Activated CD8-positive, alpha-beta T cell treated with anti-CD3 and anti-CD28 coated beads for 36 hours (primary cell): ENCODE measurements around the gene MPDZ. TPM values are rescaled to one million over a fixed set of nuclear protein-coding genes. Genes with fewer than 3 reads are reported as not detected.
"Not testable (repeated sequence)": the region's sequence is repeated elsewhere in the genome, so short reads cannot be mapped to it uniquely, and the experiment has no call there.

Experiments used
- ATAC-seq: fragments of 200-7000 bp; cut with Tn5 transposase; one replicate; pipeline ENCODE4 v1.10.0; 2021; ENCODE audit warnings: mild to moderate bottlenecking, moderate library complexity
- CTCF ChIA-PET: fragments of 350-600 bp; sonication (Branson Sonifier 250); formaldehyde crosslinking; loops from one replicate; lab custom pipeline; 2021; ENCODE audit warnings: antibody characterized with exemption; lab: Charles Lee
- POLR2A ChIA-PET: fragments of 350-600 bp; sonication (Branson Sonifier 250); formaldehyde crosslinking; loops from one replicate; lab custom pipeline; 2021; ENCODE audit warnings: antibody characterized with exemption; lab: Charles Lee
- DNase-seq: peaks from one replicate; pipeline ENCODE4 v3.0.0-alpha.2; 2020
- H3K27ac Mint-ChIP-seq: one replicate; pipeline ENCODE4 v1.8.0; 2021; ENCODE audit warnings: mild to moderate bottlenecking, mixed read lengths
- H3K27me3 Mint-ChIP-seq: one replicate; pipeline ENCODE4 v1.8.0; 2021; ENCODE audit warnings: mixed read lengths
- H3K36me3 Mint-ChIP-seq: one replicate; pipeline ENCODE4 v1.8.0; 2021; ENCODE audit warnings: low read depth, mixed read lengths
- H3K4me1 Mint-ChIP-seq: one replicate; pipeline ENCODE4 v1.8.0; 2021; ENCODE audit warnings: low read depth, mixed read lengths
- H3K4me3 Mint-ChIP-seq: one replicate; pipeline ENCODE4 v1.8.0; 2021; ENCODE audit warnings: mild to moderate bottlenecking, moderate library complexity, mixed read lengths
- H3K9me3 Mint-ChIP-seq: one replicate; pipeline ENCODE4 v1.8.0; 2021; ENCODE audit warnings: mixed read lengths
- CTCF ChIP-seq: fragments of 200-600 bp; IDR thresholded peaks from one replicate; pipeline ENCODE4 v1.8.0; 2022; ENCODE audit warnings: antibody characterized with exemption, mild to moderate bottlenecking
- intact Hi-C: fragments of 100-400 bp; cut with micrococcal nuclease; formaldehyde crosslinking; loops from one replicate; pipeline ENCODE4 v1.10.0; 2022
- total RNA-seq, 2 experiments: library from RNA; stranded (reverse); gene quantifications; one replicate each; pipeline ENCODE4 v1.2.3, GENCODE V29; 2021

The MPDZ gene
- total RNA-seq, 2 experiments from 2014 or later: not detected

GRCh38 chr9:13228431-13228830 lies 51.1 kb downstream of the MPDZ start:
- Mint-ChIP-seq H3K27me3 (no peaks in the 10 kb centered on the region), H3K9me3 (peaks cover 7% of the 10 kb centered on the region), H3K4me1 (no peaks in the 10 kb centered on the region), H3K4me3 (no peak overlapping the region), H3K27ac (no peak overlapping the region), H3K36me3 (no peaks in the 10 kb centered on the region)
- CTCF ChIA-PET: no interaction called here
- intact Hi-C loops: no loop called here
- no peak for ATAC-seq
- no peak for DNase-seq
- POLR2A ChIA-PET: no interaction called here
- TF ChIP-seq CTCF: no peak

GRCh38 chr9:13224366-13224765 lies 55.1 kb downstream of the MPDZ start:
- Mint-ChIP-seq H3K27ac (no peak overlapping the region), H3K27me3 (no peaks in the 10 kb centered on the region), H3K9me3 (peaks cover 4% of the 10 kb centered on the region), H3K4me1 (no peaks in the 10 kb centered on the region), H3K4me3 (no peak overlapping the region), H3K36me3 (no peaks in the 10 kb centered on the region)
- no peak for ATAC-seq
- no peak for TF ChIP-seq CTCF
- POLR2A ChIA-PET: no interaction called here
- intact Hi-C loops: no loop called here
- CTCF ChIA-PET: no interaction called here
- no peak for DNase-seq

- CTCF ChIA-PET, ATAC-seq, POLR2A ChIA-PET, H3K9me3 Mint-ChIP-seq, H3K27ac Mint-ChIP-seq, DNase-seq, H3K4me3 Mint-ChIP-seq, H3K27me3 Mint-ChIP-seq, intact Hi-C loops, H3K36me3 Mint-ChIP-seq, H3K4me1 Mint-ChIP-seq: not testable (repeated sequence)
Observed at GRCh38 chr9:13222733-13223132, 56.8 kb downstream of the MPDZ start.

- DNase-seq (no peak), ATAC-seq (no peak)
- Mint-ChIP-seq H3K4me1 (no peaks in the 10 kb centered on the region), H3K27me3 (no peaks in the 10 kb centered on the region), H3K27ac (no peak overlapping the region), H3K4me3 (no peak overlapping the region), H3K36me3 (no peaks in the 10 kb centered on the region), H3K9me3 (peaks cover 2% of the 10 kb centered on the region)
- ChIA-PET CTCF (interaction anchor here (0.6 kb wide), 1 partner anchor 1141 kb away, joined by 3 read pairs; no protein-coding TSS in a partner anchor), POLR2A (no interaction called here)
- intact Hi-C loops: no loop called here
- no peak for TF ChIP-seq CTCF
Observed at GRCh38 chr9:13221741-13222140, 57.8 kb downstream of the MPDZ start.

GRCh38 chr9:13220837-13221236 lies 58.7 kb downstream of the MPDZ start:
- ChIA-PET POLR2A (no interaction called here), CTCF (no interaction called here)
- Mint-ChIP-seq H3K27me3 (no peaks in the 10 kb centered on the region), H3K4me1 (no peaks in the 10 kb centered on the region), H3K36me3 (no peaks in the 10 kb centered on the region), H3K4me3 (no peak overlapping the region), H3K27ac (no peak overlapping the region), H3K9me3 (no peaks in the 10 kb centered on the region)
- no peak for ATAC-seq
- TF ChIP-seq CTCF: no peak
- no peak for DNase-seq
- intact Hi-C loops: no loop called here
